CD4-positive, alpha-beta T cell treated with Interleukin-4 for 1 hour (primary cell): ENCODE data around the gene FGF5.
A peak's percentile ranks its signal among the peaks of the same experiment; 100 is the strongest.
"Not testable (repeated sequence)": the region's sequence is repeated elsewhere in the genome, so short reads cannot be mapped to it uniquely, and the experiment has no call there.

ENCODE experiments used
- DNase-seq, 2 donors: peaks; one replicate each; pipeline ENCODE4 v3.0.0-alpha.2; 2020 to 2022

The FGF5 gene

DNA sequence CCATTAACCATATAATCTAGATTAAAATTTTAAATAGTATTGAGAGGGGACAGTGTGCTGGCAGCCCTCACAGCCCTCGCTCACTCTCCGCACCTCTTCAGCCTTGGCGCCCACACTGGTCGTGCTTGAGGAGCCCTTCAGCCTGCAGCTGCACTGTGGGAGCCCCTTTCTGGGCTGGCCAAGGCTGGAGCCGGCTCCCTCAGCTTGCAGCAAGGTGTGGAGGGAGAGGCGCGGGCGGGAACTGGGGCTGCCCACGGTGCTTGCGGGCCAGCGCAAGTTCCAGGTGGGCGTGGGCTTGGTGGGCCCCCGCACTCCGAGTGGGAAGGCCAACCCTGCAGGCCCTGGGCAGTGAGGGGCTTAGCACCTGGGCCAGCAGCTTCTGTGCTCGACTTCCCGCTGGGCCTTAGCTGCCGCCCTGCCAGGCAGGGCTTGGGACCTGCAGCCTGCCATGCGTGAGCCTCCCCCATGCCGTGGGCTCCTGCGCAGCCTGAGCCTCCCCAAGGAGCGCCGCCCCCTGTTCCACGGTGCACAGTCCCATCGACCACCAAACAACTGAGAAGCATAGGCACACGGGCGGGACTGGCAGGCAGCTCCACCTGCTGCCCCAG is 36.3 kb downstream of the FGF5 start:
- DNase-seq: no peak

GRCh38 chr4:80305466-80305865 is 39.0 kb downstream of the FGF5 start:
- no peak for DNase-seq

GRCh38 chr4:80306260-80306659 is 39.8 kb downstream of the FGF5 start:
- DNase-seq: no peak

GRCh38 chr4:80307183-80307735 is 40.8 kb downstream of the FGF5 start:
- DNase-seq: no peak

- DNase-seq: no peak
These were observed 41.5 kb downstream of the FGF5 start for GRCh38 chr4:80307774-80308465.

DNA sequence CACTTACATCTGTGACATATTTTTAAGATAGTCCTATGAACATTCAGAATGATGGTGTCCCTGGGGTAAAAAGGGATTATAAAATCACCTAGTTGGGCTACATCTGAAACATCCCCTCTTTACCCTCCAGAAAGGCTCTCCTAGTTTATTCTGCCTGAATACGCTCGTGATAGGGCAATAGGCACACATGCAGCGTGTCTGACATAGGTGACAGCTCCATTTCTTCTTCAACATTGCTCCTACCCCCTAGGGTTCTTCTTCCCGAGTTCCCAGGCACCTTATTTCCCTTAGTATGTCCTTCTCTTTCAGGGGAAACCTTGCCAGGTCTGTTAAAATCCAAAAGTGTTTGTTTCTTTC is 42.0 kb downstream of the FGF5 start:
- DNase-seq: no peak

- no peak for DNase-seq
These were observed 43.0 kb downstream of the FGF5 start for GRCh38 chr4:80309294-80310004.

DNA sequence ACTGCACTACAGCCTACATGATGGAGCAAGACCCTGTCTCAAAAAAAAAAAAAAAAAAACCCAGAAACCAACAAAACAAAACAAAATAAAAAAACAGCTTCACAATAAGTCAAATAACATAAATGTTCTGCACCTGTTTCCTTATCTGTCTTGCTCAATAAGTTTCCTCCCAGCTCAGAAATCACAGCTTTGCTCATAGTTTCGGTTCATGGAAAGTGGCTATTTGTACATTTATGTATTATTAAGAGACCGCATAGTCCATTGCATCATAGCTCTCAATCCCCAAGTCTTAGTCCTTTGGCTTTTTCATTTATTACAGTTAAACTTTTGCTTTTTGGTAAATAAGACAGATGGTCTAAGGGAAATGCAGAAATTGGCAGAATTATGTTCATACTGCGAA is 44.7 kb downstream of the FGF5 start:
- no peak for DNase-seq

DNA sequence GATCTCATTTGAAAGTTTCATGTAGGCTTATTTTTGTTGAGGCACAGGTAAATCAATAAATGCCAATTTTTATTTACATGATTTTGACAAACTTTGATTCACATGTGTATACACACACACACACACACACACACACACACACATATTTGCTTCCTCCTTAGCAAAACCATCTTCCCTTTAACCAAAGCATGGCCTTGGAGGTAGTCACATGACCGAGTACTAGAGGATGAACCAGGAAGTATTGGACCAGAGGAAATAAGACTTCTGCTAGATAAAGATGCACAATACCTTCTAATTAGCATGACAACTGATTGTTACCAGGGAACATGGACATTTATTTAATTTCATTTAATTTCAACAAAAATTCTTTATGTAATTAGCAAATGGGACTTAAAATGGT is 45.7 kb downstream of the FGF5 start:
- no peak for DNase-seq

DNA sequence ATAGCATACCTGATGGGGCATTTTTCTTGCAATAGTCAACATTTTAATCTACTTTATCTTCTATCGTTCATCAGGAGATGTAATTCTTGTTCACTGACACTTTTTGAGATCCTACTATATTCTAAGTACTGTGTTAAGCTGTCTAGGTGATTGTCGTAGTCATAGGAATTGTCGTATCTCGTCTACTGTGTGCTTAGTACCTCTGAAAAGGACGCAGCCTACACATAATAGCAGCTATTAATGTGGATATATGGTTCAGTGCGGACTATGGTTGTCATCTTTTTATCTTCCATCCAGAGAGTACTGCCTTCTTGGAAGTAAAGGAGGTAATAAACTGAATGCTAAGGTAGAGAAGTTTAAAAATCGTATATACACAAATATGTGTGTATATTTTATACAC is 47.2 kb downstream of the FGF5 start:
- DNase-seq: no peak

GRCh38 chr4:80315848-80316247 is 49.4 kb downstream of the FGF5 start:
- not testable (repeated sequence) for DNase-seq

DNA sequence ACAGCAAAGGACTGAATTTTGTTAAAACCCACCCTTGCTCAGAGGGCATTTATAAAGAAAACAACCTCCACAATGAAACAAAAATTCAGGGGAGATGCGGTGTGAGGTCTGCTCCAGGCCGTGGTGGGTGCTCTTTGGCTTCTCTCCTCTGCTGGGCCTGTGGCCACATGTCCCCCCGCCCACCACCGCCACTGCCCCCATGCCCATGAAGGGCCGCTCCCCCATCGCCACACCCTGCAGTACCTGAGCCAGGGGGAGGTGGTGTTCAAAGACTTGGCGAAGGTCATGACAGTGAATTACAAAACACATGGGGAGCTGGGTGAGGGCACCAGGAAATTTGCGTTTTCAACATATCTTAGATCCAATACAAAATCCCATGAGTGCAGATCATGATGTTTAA is 54.9 kb downstream of the FGF5 start:
- no peak for DNase-seq

- no peak for DNase-seq
These were observed 55.3 kb downstream of the FGF5 start for GRCh38 chr4:80321776-80322175.

GRCh38 chr4:80322716-80323115 is 56.3 kb downstream of the FGF5 start:
- no peak for DNase-seq

- no peak for DNase-seq
These were observed 57.7 kb downstream of the FGF5 start for GRCh38 chr4:80324171-80324570.

GRCh38 chr4:80331693-80332092 is 65.2 kb downstream of the FGF5 start:
- no peak for DNase-seq

GRCh38 chr4:80333121-80333520 is 66.7 kb downstream of the FGF5 start:
- no peak for DNase-seq

- DNase-seq: no peak
These were observed 68.1 kb downstream of the FGF5 start for GRCh38 chr4:80334568-80334967.

GRCh38 chr4:80335226-80335553 is 68.7 kb downstream of the FGF5 start:
- DNase-seq: no peak

- peak; percentile 39 to 68 for DNase-seq
These were observed 69.3 kb downstream of the FGF5 start, which contains the start of gene CFAP299 for GRCh38 chr4:80335554-80336358. TSS of gene CFAP299 (plus strand) at chr4:80335730.

- no peak for DNase-seq
These were observed 70.1 kb downstream of the FGF5 start for GRCh38 chr4:80336582-80336981.

DNA sequence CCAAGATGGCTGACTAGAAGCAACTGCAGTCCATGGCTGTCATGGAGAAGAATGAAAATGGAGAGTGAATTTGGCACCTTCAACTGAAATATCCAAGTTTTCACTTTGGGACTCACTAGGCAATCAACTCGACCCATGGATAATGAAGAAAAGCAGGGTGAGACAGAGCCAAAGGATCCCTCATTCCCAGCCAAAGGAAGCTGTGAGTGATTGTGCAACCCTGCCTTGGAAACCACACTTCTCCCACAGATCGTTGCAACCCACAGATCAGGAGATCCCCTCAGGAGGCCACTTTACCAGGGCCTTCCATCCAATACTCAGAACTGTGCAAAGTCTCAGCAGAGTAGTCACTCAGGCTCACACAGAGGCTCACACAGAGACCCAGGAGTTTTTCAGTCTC is 73.6 kb downstream of the FGF5 start:
- no peak for DNase-seq
